OCI-M2 (cell line): ENCODE results near the gene MECR.

ENCODE experiments used
- DNase-seq: peaks from one replicate; lab custom pipeline; 2025; ENCODE audit not compliant: unreplicated experiment; lab: John Stamatoyannopoulos, UW

The MECR gene

GRCh38 chr1:29256394-29256793, 25.7 kb upstream of the MECR start:
- DNase-seq: no peak

GRCh38 chr1:29255134-29255666, 24.5 kb upstream of the MECR start:
- DNase-seq: no peak

GRCh38 chr1:29254346-29254745, 23.6 kb upstream of the MECR start:
- no peak for DNase-seq

- DNase-seq: no peak
Measured at GRCh38 chr1:29253180-29253579, 22.4 kb upstream of the MECR start.

- no peak for DNase-seq
Measured at GRCh38 chr1:29251164-29252124, 20.7 kb upstream of the MECR start.

GRCh38 chr1:29249951-29250581, 19.3 kb upstream of the MECR start:
- DNase-seq: no peak

GRCh38 chr1:29249170-29249691, 18.5 kb upstream of the MECR start:
- no peak for DNase-seq

GRCh38 chr1:29248409-29248808, 17.7 kb upstream of the MECR start:
- DNase-seq: no peak

- DNase-seq: no peak
Measured at GRCh38 chr1:29247571-29248273, 17.0 kb upstream of the MECR start.

GRCh38 chr1:29247044-29247443, 16.3 kb upstream of the MECR start:
- no peak for DNase-seq

- DNase-seq: no peak
Measured at GRCh38 chr1:29245876-29246275, 15.1 kb upstream of the MECR start.

- no peak for DNase-seq
Measured at GRCh38 chr1:29245261-29245660, 14.5 kb upstream of the MECR start.

- no peak for DNase-seq
Measured at GRCh38 chr1:29243871-29244200, 13.1 kb upstream of the MECR start.

GRCh38 chr1:29243023-29243870, 12.5 kb upstream of the MECR start:
- DNase-seq: no peak

- DNase-seq: no peak
Measured at GRCh38 chr1:29240986-29241385, 10.3 kb upstream of the MECR start.

- no peak for DNase-seq
Measured at GRCh38 chr1:29240400-29240837, 9.7 kb upstream of the MECR start.

- no peak for DNase-seq
Measured at GRCh38 chr1:29239142-29239541, 8.4 kb upstream of the MECR start.

- DNase-seq: no peak
Measured at GRCh38 chr1:29238620-29239002, 7.9 kb upstream of the MECR start.

GRCh38 chr1:29237852-29238619, 7.3 kb upstream of the MECR start:
- no peak for DNase-seq
